ENCODE measurements around the gene ISLR. TPM values are rescaled to one million over a fixed set of nuclear protein-coding genes. Genes with fewer than 3 reads are reported as not detected.

ISLR gene
- total and polyA plus RNA-seq, 9 of the 15 experiments (the other 6 are each of a cell fraction or from before 2014, with no cell fraction given), result not detected

GRCh38 chr15:74127255-74127953 is 46.1 kb upstream of the ISLR start:
- in situ Hi-C loops (cut with MboI) (loop anchor here (5.0 to 25.0 kb wide), 3 partner anchors 73 to 1160 kb away; partner anchors contain the start of gene GOLGA6D), intact Hi-C loops (cut with micrococcal nuclease) (loop anchor here (1.0 kb wide), 1 partner anchor 195 kb away; no protein-coding TSS in a partner anchor)
- no peaks in the 10 kb centered on the region for H3K9me3 ChIP-seq (replicated peaks; ENCODE audit: control insufficient read depth, insufficient read depth, low read depth, low read length)
- 20% methylated on average over 28 of the region's 44 CpGs for WGBS (ENCODE audit: insufficient coverage, low coverage, missing lambda C conversion rate)
- no peak overlapping the region for H2AFZ ChIP-seq (ENCODE audit: low read depth, low read length)
- no peaks in the 10 kb centered on the region for H3K79me2 ChIP-seq (ENCODE audit: control insufficient read depth, insufficient read depth, low read length)
- no peak for FAIRE-seq
- no peak overlapping the region for H3K9ac ChIP-seq (ENCODE audit: insufficient read depth in 1 of 2, low read depth in 2 of 2, low read length in 2 of 2)
- peak; percentile 99 for ATAC-seq
- peak; percentile 82 to 91 (median 87) for DNase-seq (ENCODE audit: extremely low read depth in 1 of 4, low spot score in 3 of 4)
- ChIA-PET CTCF (ENCODE audit: low intra/inter-chr PET ratio) (interaction anchor here (0.8 to 6.2 kb wide), 2 partner anchors 181 to 194 kb away, joined by 3 to 37 read pairs; no protein-coding TSS in a partner anchor), POLR2A (interaction anchor here (0.6 kb wide), 1 partner anchor 18 kb away, joined by 3 read pairs; no protein-coding TSS in a partner anchor)
- peaks cover 0 to 28% of the 10 kb centered on the region in 2 experiments; a peak in 2 of 5 replicates for H3K4me1 ChIP-seq (replicated peaks in 1 of 2; ENCODE audit: control insufficient read depth in 2 of 2, insufficient read depth in 2 of 2, low read length in 2 of 2)
- no peaks in the 10 kb centered on the region for H3K36me3 ChIP-seq (ENCODE audit: control insufficient read depth, insufficient read depth, low read length)
- peaks cover 3% of the 10 kb centered on the region; the same call in 1 of the 2 replicates for H4K20me1 ChIP-seq (replicated peaks; ENCODE audit: control insufficient read depth, insufficient read depth, low read length)
- H3K4me3 ChIP-seq, result no peak overlapping the region
- no peaks in the 10 kb centered on the region for H3K9me1 ChIP-seq (ENCODE audit: control insufficient read depth, insufficient read depth, low read length)
- no peak overlapping the region for H3K27ac ChIP-seq (ENCODE audit: extremely low read depth, low read depth, low read length)
- peaks cover 40 to 66% of the 10 kb centered on the region in 2 experiments for H3K27me3 ChIP-seq (ENCODE audit: control insufficient read depth in 2 of 2, insufficient read depth in 2 of 2, low read length in 2 of 2)
- H3K4me2 ChIP-seq (ENCODE audit: insufficient read depth, low read length), result no peak overlapping the region
- BruUV-seq (replicated peaks), result no TSS peak
- peak in 1 of 2 experiments; percentile 37; a peak in 1 of 4 replicates for TF ChIP-seq ZMIZ1 (IDR thresholded peaks at IDR 0.05; ENCODE audit: low read depth in 2 of 2, low read length in 2 of 2)
- TF ChIP-seq ZNF263 (CRISPR knock-in tag; IDR thresholded peaks at IDR 0.05; ENCODE audit: borderline replicate concordance), result peak; percentile 39; the same call in 1 of the 2 replicates
- no peak for TF ChIP-seq SMAD1 (IDR thresholded peaks at IDR 0.05; ENCODE audit: low read depth, low read length, partially characterized antibody)
- no peak for TF ChIP-seq CBX8 (IDR thresholded peaks at IDR 0.05; ENCODE audit: borderline replicate concordance, extremely low read depth, low read depth, low read length, poor library complexity, severe bottlenecking)
- peak in 1 of 3 experiments; percentile 37 for TF ChIP-seq YY1 (IDR thresholded peaks at IDR 0.05; ENCODE audit: borderline replicate concordance in 1 of 3, control insufficient read depth in 1 of 3, extremely low read depth in 1 of 3, insufficient read depth in 3 of 3, insufficient read length in 1 of 3, insufficient replicate concordance in 2 of 3, low read depth in 1 of 3, low read length in 2 of 3)
- TF ChIP-seq VEZF1 (CRISPR knock-in tag; IDR thresholded peaks at IDR 0.05), result 0 out of 2 replicates have a peak, but pooled peaks have one; percentile 28
- peak; percentile 90 for TF ChIP-seq DEAF1 (CRISPR knock-in tag; IDR thresholded peaks at IDR 0.05)
- peak; percentile 95 for TF ChIP-seq STAG1 (CRISPR knock-in tag; IDR thresholded peaks at IDR 0.05; ENCODE audit: borderline replicate concordance)
- no peak for TF ChIP-seq MLLT1 (IDR thresholded peaks at IDR 0.05)
